ENCODE results near the gene CUX1.

Gene CUX1

DNA sequence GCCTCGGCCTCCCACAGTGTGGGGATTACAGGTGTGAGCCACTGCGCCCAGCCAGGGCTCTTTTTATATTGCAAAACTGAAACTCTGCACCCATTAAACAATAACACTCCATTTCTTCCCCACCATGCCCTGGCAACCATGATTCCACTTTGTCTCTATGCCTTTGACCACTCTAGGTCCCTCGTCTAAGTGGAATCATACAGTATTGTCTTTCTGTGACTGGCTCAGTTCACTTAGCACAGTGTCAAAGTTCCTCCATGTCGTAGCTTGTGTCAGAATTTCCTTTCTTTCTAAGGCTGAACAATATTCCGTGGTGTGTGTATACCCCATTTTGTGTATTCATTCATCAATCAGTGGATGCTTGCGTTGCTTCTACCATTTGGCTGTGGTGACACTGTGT, 46.2 kb downstream of the CUX1 start:
- Histone ChIP-seq H3K4me1 (ENCODE audit: insufficient read depth, low read length) (no peaks in the 10 kb centered on the region), H3K9me3 (ENCODE audit: insufficient read depth, low read length, severe bottlenecking) (no peaks in the 10 kb centered on the region), H3K79me2 (ENCODE audit: insufficient read depth, low read length) (peaks cover 100% of the 10 kb centered on the region), H3K27me3 (ENCODE audit: insufficient read depth, low read length, poor library complexity) (no peaks in the 10 kb centered on the region), H3K36me3 (ENCODE audit: insufficient read depth, low read length) (peaks cover 18% of the 10 kb centered on the region), H4K20me1 (ENCODE audit: insufficient read depth, low read length) (peaks cover 76% of the 10 kb centered on the region), H3K9ac (ENCODE audit: low read depth, low read length) (no peak overlapping the region), H3K4me2 (ENCODE audit: insufficient read depth, low read length) (no peak overlapping the region), H3K4me3 (ENCODE audit: low read depth in 1 of 2, low read length in 2 of 2) (no peak overlapping the region), H3K27ac (ENCODE audit: low read length) (no peak overlapping the region), H2AFZ (ENCODE audit: low read depth, low read length) (no peak overlapping the region)
- DNase-seq: no peak
- TF ChIP-seq EZH2 (IDR thresholded peaks at IDR 0.05; ENCODE audit: borderline replicate concordance, low read depth, low read length, severe bottlenecking): no peak
- TF ChIP-seq, protein P1, sequence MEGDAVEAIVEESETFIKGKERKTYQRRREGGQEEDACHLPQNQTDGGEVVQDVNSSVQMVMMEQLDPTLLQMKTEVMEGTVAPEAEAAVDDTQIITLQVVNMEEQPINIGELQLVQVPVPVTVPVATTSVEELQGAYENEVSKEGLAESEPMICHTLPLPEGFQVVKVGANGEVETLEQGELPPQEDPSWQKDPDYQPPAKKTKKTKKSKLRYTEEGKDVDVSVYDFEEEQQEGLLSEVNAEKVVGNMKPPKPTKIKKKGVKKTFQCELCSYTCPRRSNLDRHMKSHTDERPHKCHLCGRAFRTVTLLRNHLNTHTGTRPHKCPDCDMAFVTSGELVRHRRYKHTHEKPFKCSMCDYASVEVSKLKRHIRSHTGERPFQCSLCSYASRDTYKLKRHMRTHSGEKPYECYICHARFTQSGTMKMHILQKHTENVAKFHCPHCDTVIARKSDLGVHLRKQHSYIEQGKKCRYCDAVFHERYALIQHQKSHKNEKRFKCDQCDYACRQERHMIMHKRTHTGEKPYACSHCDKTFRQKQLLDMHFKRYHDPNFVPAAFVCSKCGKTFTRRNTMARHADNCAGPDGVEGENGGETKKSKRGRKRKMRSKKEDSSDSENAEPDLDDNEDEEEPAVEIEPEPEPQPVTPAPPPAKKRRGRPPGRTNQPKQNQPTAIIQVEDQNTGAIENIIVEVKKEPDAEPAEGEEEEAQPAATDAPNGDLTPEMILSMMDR (IDR thresholded peaks at IDR 0.05; ENCODE audit: borderline replicate concordance, extremely low read depth, low read length, poor library complexity, severe bottlenecking): no peak
- ATAC-seq (ENCODE audit: insufficient read depth, low read depth): no peak

DNA sequence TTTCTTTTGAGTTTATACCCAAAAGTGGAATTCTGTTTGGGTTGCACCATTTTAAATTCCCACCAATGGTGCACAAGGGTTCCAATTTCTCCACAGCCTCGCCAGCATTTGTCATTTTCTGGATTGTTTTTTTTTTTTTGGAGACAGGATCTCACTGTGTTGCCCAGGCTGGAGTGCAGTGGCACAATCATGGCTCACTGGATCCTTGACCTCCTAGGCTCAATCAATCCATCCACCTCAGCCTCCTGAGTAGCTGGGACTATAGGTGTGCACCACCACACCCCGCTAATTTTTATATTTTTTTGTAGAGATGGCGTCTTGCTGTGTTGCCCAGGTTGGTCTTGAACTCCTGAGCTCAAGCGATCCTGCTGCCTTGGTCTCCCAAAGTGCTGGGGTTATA, 46.6 kb downstream of the CUX1 start:
- H3K4me1 ChIP-seq (ENCODE audit: insufficient read depth, low read length): no peaks in the 10 kb centered on the region
- H3K4me2 ChIP-seq (ENCODE audit: insufficient read depth, low read length): no peak overlapping the region
- no peaks in the 10 kb centered on the region for H3K9me3 ChIP-seq (ENCODE audit: insufficient read depth, low read length, severe bottlenecking)
- peaks cover 18% of the 10 kb centered on the region for H3K36me3 ChIP-seq (ENCODE audit: insufficient read depth, low read length)
- ATAC-seq (ENCODE audit: insufficient read depth, low read depth) (no peak), DNase-seq (no peak)
- H3K4me3 ChIP-seq (ENCODE audit: low read depth in 1 of 2, low read length in 2 of 2): no peak overlapping the region
- H3K9ac ChIP-seq (ENCODE audit: low read depth, low read length): no peak overlapping the region
- TF ChIP-seq EZH2 (IDR thresholded peaks at IDR 0.05; ENCODE audit: borderline replicate concordance, low read depth, low read length, severe bottlenecking): no peak
- TF ChIP-seq, protein P1 (IDR thresholded peaks at IDR 0.05; ENCODE audit: borderline replicate concordance, extremely low read depth, low read length, poor library complexity, severe bottlenecking): no peak
- H3K79me2 ChIP-seq (ENCODE audit: insufficient read depth, low read length): peaks cover 100% of the 10 kb centered on the region
- H4K20me1 ChIP-seq (ENCODE audit: insufficient read depth, low read length): peaks cover 76% of the 10 kb centered on the region
- no peak overlapping the region for H2AFZ ChIP-seq (ENCODE audit: low read depth, low read length)
- no peak overlapping the region for H3K27ac ChIP-seq (ENCODE audit: low read length)
- H3K27me3 ChIP-seq (ENCODE audit: insufficient read depth, low read length, poor library complexity): no peaks in the 10 kb centered on the region

DNA sequence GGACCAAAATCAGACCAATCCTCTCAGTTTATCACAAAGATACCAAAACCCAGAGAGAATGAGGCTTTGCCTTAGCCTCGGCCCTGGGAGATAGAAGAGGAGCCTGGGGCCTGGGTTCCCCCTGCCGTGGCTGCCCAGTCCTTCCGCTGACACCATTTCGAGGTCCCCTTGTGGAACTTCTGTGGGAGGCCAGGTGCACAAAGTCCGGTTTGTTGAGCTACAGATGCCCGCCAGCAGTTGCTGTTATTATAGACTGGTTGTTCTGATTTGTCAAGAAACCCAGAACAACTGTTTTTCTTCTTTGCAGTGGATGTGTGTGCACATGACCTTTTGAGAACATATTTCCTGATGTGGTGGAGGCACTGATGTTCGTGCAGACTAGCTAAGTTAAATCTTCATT, 47.6 kb downstream of the CUX1 start:
- ATAC-seq (ENCODE audit: insufficient read depth, low read depth): no peak
- DNase-seq: no peak
- Histone ChIP-seq H2AFZ (ENCODE audit: low read depth, low read length) (no peak overlapping the region), H3K4me2 (ENCODE audit: insufficient read depth, low read length) (no peak overlapping the region), H3K27me3 (ENCODE audit: insufficient read depth, low read length, poor library complexity) (no peaks in the 10 kb centered on the region), H3K36me3 (ENCODE audit: insufficient read depth, low read length) (peaks cover 18% of the 10 kb centered on the region), H3K9me3 (ENCODE audit: insufficient read depth, low read length, severe bottlenecking) (no peaks in the 10 kb centered on the region), H3K27ac (ENCODE audit: low read length) (0 out of 2 replicates have a peak overlapping the region, but pooled peaks have one; percentile 4), H3K4me3 (ENCODE audit: low read depth in 1 of 2, low read length in 2 of 2) (no peak overlapping the region), H3K79me2 (ENCODE audit: insufficient read depth, low read length) (peaks cover 100% of the 10 kb centered on the region), H3K9ac (ENCODE audit: low read depth, low read length) (no peak overlapping the region), H3K4me1 (ENCODE audit: insufficient read depth, low read length) (no peaks in the 10 kb centered on the region), H4K20me1 (ENCODE audit: insufficient read depth, low read length) (peaks cover 82% of the 10 kb centered on the region)
- TF ChIP-seq, protein P1 (IDR thresholded peaks at IDR 0.05; ENCODE audit: borderline replicate concordance, extremely low read depth, low read length, poor library complexity, severe bottlenecking): no peak
- TF ChIP-seq EZH2 (IDR thresholded peaks at IDR 0.05; ENCODE audit: borderline replicate concordance, low read depth, low read length, severe bottlenecking): no peak

DNA sequence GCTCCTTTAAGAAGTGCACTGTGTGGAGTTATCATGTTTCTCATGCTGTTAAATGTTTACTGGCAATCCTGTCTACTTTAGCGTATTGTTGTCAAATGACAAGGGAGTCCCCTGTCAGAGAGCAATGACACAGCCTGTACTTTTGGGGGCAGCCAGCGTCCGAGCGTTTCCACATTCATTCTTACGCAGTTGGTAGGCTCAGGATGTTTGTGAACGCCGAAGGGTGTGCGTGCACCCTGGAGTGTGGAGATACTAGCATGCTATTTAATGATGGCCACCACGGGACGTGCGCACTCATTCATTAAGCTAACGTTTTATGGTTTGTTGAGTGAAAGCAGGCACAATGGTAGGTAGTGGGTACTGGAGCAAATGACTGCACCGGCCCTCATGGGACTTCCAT, 48.0 kb downstream of the CUX1 start:
- Histone ChIP-seq H3K36me3 (ENCODE audit: insufficient read depth, low read length) (peaks cover 18% of the 10 kb centered on the region), H3K9me3 (ENCODE audit: insufficient read depth, low read length, severe bottlenecking) (no peaks in the 10 kb centered on the region), H3K27me3 (ENCODE audit: insufficient read depth, low read length, poor library complexity) (no peaks in the 10 kb centered on the region), H2AFZ (ENCODE audit: low read depth, low read length) (no peak overlapping the region), H3K4me3 (ENCODE audit: low read depth in 1 of 2, low read length in 2 of 2) (no peak overlapping the region), H4K20me1 (ENCODE audit: insufficient read depth, low read length) (peaks cover 82% of the 10 kb centered on the region), H3K27ac (ENCODE audit: low read length) (no peak overlapping the region), H3K9ac (ENCODE audit: low read depth, low read length) (no peak overlapping the region), H3K79me2 (ENCODE audit: insufficient read depth, low read length) (peaks cover 100% of the 10 kb centered on the region), H3K4me2 (ENCODE audit: insufficient read depth, low read length) (no peak overlapping the region), H3K4me1 (ENCODE audit: insufficient read depth, low read length) (no peaks in the 10 kb centered on the region)
- ATAC-seq (ENCODE audit: insufficient read depth, low read depth) (no peak), DNase-seq (no peak)
- no peak for TF ChIP-seq EZH2 (IDR thresholded peaks at IDR 0.05; ENCODE audit: borderline replicate concordance, low read depth, low read length, severe bottlenecking)
- TF ChIP-seq, protein P1 (IDR thresholded peaks at IDR 0.05; ENCODE audit: borderline replicate concordance, extremely low read depth, low read length, poor library complexity, severe bottlenecking): no peak
